Progenitor cell of endocrine pancreas (in vitro differentiated cells): ENCODE results near the gene SPECC1L. TPM values are rescaled to one million over a fixed set of nuclear protein-coding genes. Genes with fewer than 3 reads are reported as not detected.
"Not testable (repeated sequence)": the region's sequence is repeated elsewhere in the genome, so short reads cannot be mapped to it uniquely, and the experiment has no call there.

Experiments used
- DNase-seq: peaks from one replicate; pipeline ENCODE4 v3.0.0; 2021; ENCODE audit warnings: low spot score; ENCODE audit not compliant: unreplicated experiment
- H3K27ac Mint-ChIP-seq: 2 replicates; pipeline ENCODE4 v1.8.0; 2021; ENCODE audit warnings: mild to moderate bottlenecking, moderate library complexity, mixed read lengths
- H3K27me3 Mint-ChIP-seq: 2 replicates; pipeline ENCODE4 v1.8.0; 2021; ENCODE audit warnings: mixed read lengths
- H3K36me3 Mint-ChIP-seq: 2 replicates; pipeline ENCODE4 v1.8.0; 2022; ENCODE audit warnings: mixed read lengths; ENCODE audit not compliant: insufficient read depth
- H3K4me1 Mint-ChIP-seq: 2 replicates; pipeline ENCODE4 v1.8.0; 2021; ENCODE audit warnings: low read depth, mixed read lengths
- H3K4me3 Mint-ChIP-seq: 2 replicates; pipeline ENCODE4 v1.8.0; 2021; ENCODE audit warnings: low read depth, mild to moderate bottlenecking, moderate library complexity, mixed read lengths
- H3K9me3 Mint-ChIP-seq: 2 replicates; pipeline ENCODE4 v1.8.0; 2021; ENCODE audit warnings: low read depth, mixed read lengths
- total RNA-seq: library from RNA; stranded (reverse); gene quantifications from 2 replicates; pipeline ENCODE4 v1.2.1, GENCODE V29; 2021
- TF ChIP-seq, protein P1 (sequence below): fragments of 200-600 bp; sonication (generic); IDR thresholded peaks from one replicate; pipeline ENCODE4 v1.5.0; 2021; ENCODE audit warnings: antibody characterized with exemption, mild to moderate bottlenecking; ENCODE audit not compliant: unreplicated experiment

SPECC1L gene
- total RNA-seq, 1 donor from 2014 or later: 96.9 TPM

DNA sequence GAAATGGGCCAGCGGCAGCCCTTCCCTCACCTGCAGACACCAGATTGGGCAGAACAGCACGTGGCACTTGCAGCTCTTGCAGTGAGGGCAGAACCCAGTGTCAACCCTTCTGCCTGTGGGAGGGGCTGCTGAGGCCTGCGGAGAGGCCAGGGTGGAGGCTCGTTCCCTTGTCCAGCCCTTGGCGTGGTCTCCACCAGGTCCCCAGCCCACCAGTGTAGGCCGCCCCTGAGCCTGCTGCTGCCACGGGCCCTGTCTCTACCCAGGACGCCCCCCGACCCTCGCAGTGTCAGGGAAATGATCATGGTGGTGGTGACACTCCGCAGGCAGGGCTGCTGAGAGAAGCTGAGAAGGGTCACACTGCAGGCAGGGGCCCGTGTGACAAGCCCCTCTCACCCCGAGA, 14.5 kb upstream of the SPECC1L start:
- H3K4me1 Mint-ChIP-seq, H3K27me3 Mint-ChIP-seq, H3K36me3 Mint-ChIP-seq, H3K9me3 Mint-ChIP-seq, H3K27ac Mint-ChIP-seq, DNase-seq, H3K4me3 Mint-ChIP-seq: not testable (repeated sequence)

GRCh38 chr22:24256736-24257135, 13.9 kb upstream of the SPECC1L start:
- H3K27ac Mint-ChIP-seq, H3K27me3 Mint-ChIP-seq, H3K4me3 Mint-ChIP-seq, H3K36me3 Mint-ChIP-seq, H3K9me3 Mint-ChIP-seq, DNase-seq, H3K4me1 Mint-ChIP-seq: not testable (repeated sequence)

GRCh38 chr22:24259459-24259858, 11.2 kb upstream of the SPECC1L start:
- TF ChIP-seq, protein P1, sequence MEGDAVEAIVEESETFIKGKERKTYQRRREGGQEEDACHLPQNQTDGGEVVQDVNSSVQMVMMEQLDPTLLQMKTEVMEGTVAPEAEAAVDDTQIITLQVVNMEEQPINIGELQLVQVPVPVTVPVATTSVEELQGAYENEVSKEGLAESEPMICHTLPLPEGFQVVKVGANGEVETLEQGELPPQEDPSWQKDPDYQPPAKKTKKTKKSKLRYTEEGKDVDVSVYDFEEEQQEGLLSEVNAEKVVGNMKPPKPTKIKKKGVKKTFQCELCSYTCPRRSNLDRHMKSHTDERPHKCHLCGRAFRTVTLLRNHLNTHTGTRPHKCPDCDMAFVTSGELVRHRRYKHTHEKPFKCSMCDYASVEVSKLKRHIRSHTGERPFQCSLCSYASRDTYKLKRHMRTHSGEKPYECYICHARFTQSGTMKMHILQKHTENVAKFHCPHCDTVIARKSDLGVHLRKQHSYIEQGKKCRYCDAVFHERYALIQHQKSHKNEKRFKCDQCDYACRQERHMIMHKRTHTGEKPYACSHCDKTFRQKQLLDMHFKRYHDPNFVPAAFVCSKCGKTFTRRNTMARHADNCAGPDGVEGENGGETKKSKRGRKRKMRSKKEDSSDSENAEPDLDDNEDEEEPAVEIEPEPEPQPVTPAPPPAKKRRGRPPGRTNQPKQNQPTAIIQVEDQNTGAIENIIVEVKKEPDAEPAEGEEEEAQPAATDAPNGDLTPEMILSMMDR: peak; percentile 62
- not testable (repeated sequence) for H3K27ac Mint-ChIP-seq, H3K27me3 Mint-ChIP-seq, H3K36me3 Mint-ChIP-seq, H3K4me3 Mint-ChIP-seq, H3K9me3 Mint-ChIP-seq, H3K4me1 Mint-ChIP-seq
- DNase-seq: peak; percentile 53

- H3K27ac Mint-ChIP-seq, DNase-seq, H3K36me3 Mint-ChIP-seq, H3K27me3 Mint-ChIP-seq, H3K9me3 Mint-ChIP-seq, H3K4me3 Mint-ChIP-seq, H3K4me1 Mint-ChIP-seq: not testable (repeated sequence)
Observed at GRCh38 chr22:24262185-24262749, 8.4 kb upstream of the SPECC1L start.

GRCh38 chr22:24263479-24263878, 7.2 kb upstream of the SPECC1L start:
- not testable (repeated sequence) for H3K9me3 Mint-ChIP-seq, H3K4me1 Mint-ChIP-seq, H3K36me3 Mint-ChIP-seq, DNase-seq, H3K4me3 Mint-ChIP-seq, H3K27me3 Mint-ChIP-seq
- peak overlapping the region; percentile 31 for H3K27ac Mint-ChIP-seq

- DNase-seq, H3K27me3 Mint-ChIP-seq, H3K4me1 Mint-ChIP-seq, H3K36me3 Mint-ChIP-seq, H3K9me3 Mint-ChIP-seq, H3K4me3 Mint-ChIP-seq: not testable (repeated sequence)
- H3K27ac Mint-ChIP-seq: peak overlapping the region; percentile 92
Observed at GRCh38 chr22:24264329-24264896, 6.2 kb upstream of the SPECC1L start.

- TF ChIP-seq, protein P1: no peak
- H3K9me3 Mint-ChIP-seq: no peaks in the 10 kb centered on the region
- H3K27ac Mint-ChIP-seq: no peak overlapping the region
- no peak overlapping the region for H3K4me3 Mint-ChIP-seq
- DNase-seq: no peak
- H3K4me1 Mint-ChIP-seq: peaks cover 10% of the 10 kb centered on the region
- H3K36me3 Mint-ChIP-seq: no peaks in the 10 kb centered on the region
- H3K27me3 Mint-ChIP-seq: no peaks in the 10 kb centered on the region
Observed at GRCh38 chr22:24265734-24266133, 4.9 kb upstream of the SPECC1L start.

DNA sequence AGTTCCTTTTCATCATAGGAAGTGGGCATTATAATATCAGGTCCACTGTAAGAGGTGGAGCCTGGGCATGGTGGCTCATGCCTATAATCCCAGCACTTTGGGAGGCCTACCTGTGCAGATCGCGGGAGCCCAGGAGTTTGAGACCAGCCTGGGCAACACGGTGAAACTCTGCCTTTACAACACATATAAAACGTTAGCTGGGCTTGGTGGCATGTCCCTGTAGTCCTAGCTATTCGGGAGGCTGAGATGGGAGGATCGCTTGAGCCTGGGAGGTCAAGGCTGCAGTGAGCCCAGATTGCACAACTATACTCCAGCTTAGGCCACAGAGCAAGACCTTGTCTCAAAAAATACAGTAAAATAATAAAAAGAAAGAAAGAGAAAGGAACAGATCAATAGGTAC, 4.1 kb upstream of the SPECC1L start:
- not testable (repeated sequence) for H3K9me3 Mint-ChIP-seq, H3K36me3 Mint-ChIP-seq, H3K27me3 Mint-ChIP-seq, DNase-seq, H3K4me3 Mint-ChIP-seq, H3K27ac Mint-ChIP-seq
- peaks cover 10% of the 10 kb centered on the region for H3K4me1 Mint-ChIP-seq
